ENCODE measurements around the gene TNPO3. TPM values are rescaled to one million over a fixed set of nuclear protein-coding genes. Genes with fewer than 3 reads are reported as not detected.

Gene TNPO3
- total RNA-seq, 2 experiments from 2014 or later: 55.1 to 71.7 TPM

GRCh38 chr7:129095258-129095657 lies 40.3 kb upstream of the TNPO3 start:
- Histone ChIP-seq H3K9me3 (ENCODE audit: low read length) (no peaks in the 10 kb centered on the region), H4K20me1 (ENCODE audit: insufficient read depth, low read length) (no peaks in the 10 kb centered on the region), H3K4me3 (ENCODE audit: low read depth, low read length, poor library complexity, severe bottlenecking) (peak overlapping the region; percentile 15), H3K36me3 (ENCODE audit: insufficient read depth, low read length) (no peaks in the 10 kb centered on the region), H3K9me2 (ENCODE audit: insufficient read depth, low read length) (no peaks in the 10 kb centered on the region), H2AFZ (ENCODE audit: low read length) (peak overlapping the region; percentile 68; the same call in 1 of the 2 replicates), H3K4me2 (ENCODE audit: low read length) (peak overlapping the region; percentile 38), H3K27ac (ENCODE audit: low read depth, low read length, poor library complexity, severe bottlenecking) (peak overlapping the region; percentile 77), H3K4me1 (ENCODE audit: insufficient read depth, low read length, poor library complexity, severe bottlenecking) (peaks cover 66% of the 10 kb centered on the region), H3K79me2 (ENCODE audit: insufficient read depth, low read depth, low read length) (no peaks in the 10 kb centered on the region)
- TF ChIP-seq EZH2phosphoT487 (IDR thresholded peaks at IDR 0.05; ENCODE audit: borderline replicate concordance, low read depth, low read length): no peak
- TF ChIP-seq CTCF (conservative IDR thresholded peaks at IDR 0.05; ENCODE audit: low read length): no peak
- no TSS peak for BruUV-seq (replicated peaks)
- intact Hi-C loops (cut with micrococcal nuclease; ENCODE audit: unreplicated experiment): loop anchor here (2.0 kb wide), 4 partner anchors 42 to 116 kb away; partner anchors contain the start of gene TSPAN33
- peak; percentile 92 for DNase-seq (ENCODE audit: low spot score)
- CTCF ChIA-PET (ENCODE audit: unreplicated experiment): no interaction called here
- POLR2A ChIA-PET: interaction anchor here (0.7 to 1.6 kb wide), 4 partner anchors 42 to 1818 kb away, joined by 3 to 7 read pairs (median 4); no protein-coding TSS in a partner anchor

- H3K79me2 ChIP-seq (ENCODE audit: insufficient read depth, low read depth, low read length): no peaks in the 10 kb centered on the region
- CTCF ChIA-PET (ENCODE audit: unreplicated experiment): no interaction called here
- no peak overlapping the region for H3K4me3 ChIP-seq (ENCODE audit: low read depth, low read length, poor library complexity, severe bottlenecking)
- H3K4me2 ChIP-seq (ENCODE audit: low read length): peak overlapping the region; percentile 38
- H3K9me2 ChIP-seq (ENCODE audit: insufficient read depth, low read length): no peaks in the 10 kb centered on the region
- H3K27ac ChIP-seq (ENCODE audit: low read depth, low read length, poor library complexity, severe bottlenecking): peak overlapping the region; percentile 77
- intact Hi-C loops (cut with micrococcal nuclease; ENCODE audit: unreplicated experiment): loop anchor here (2.0 to 5.0 kb wide), 6 partner anchors 42 to 302 kb away; partner anchors contain the start of genes CCDC136 and TSPAN33
- H2AFZ ChIP-seq (ENCODE audit: low read length): peak overlapping the region; percentile 68; the same call in 1 of the 2 replicates
- no peaks in the 10 kb centered on the region for H4K20me1 ChIP-seq (ENCODE audit: insufficient read depth, low read length)
- H3K36me3 ChIP-seq (ENCODE audit: insufficient read depth, low read length): no peaks in the 10 kb centered on the region
- no peak for DNase-seq (ENCODE audit: low spot score)
- no peaks in the 10 kb centered on the region for H3K9me3 ChIP-seq (ENCODE audit: low read length)
- H3K4me1 ChIP-seq (ENCODE audit: insufficient read depth, low read length, poor library complexity, severe bottlenecking): peaks cover 74% of the 10 kb centered on the region
- POLR2A ChIA-PET: interaction anchor here (0.7 to 1.6 kb wide), 4 partner anchors 39 to 180 kb away, joined by 4 to 7 read pairs (median 5); partner anchors contain the start of gene TNPO3
- TF ChIP-seq EZH2phosphoT487 (IDR thresholded peaks at IDR 0.05; ENCODE audit: borderline replicate concordance, low read depth, low read length): no peak
- TF ChIP-seq CTCF (conservative IDR thresholded peaks at IDR 0.05; ENCODE audit: low read length): no peak
- no TSS peak for BruUV-seq (replicated peaks)
Observed at GRCh38 chr7:129094501-129094900, 39.6 kb upstream of the TNPO3 start.

- H3K4me2 ChIP-seq (ENCODE audit: low read length): no peak overlapping the region
- no peaks in the 10 kb centered on the region for H3K9me3 ChIP-seq (ENCODE audit: low read length)
- H3K9me2 ChIP-seq (ENCODE audit: insufficient read depth, low read length): no peaks in the 10 kb centered on the region
- no peak for DNase-seq (ENCODE audit: low spot score)
- H3K79me2 ChIP-seq (ENCODE audit: insufficient read depth, low read depth, low read length): no peaks in the 10 kb centered on the region
- H4K20me1 ChIP-seq (ENCODE audit: insufficient read depth, low read length): no peaks in the 10 kb centered on the region
- intact Hi-C loops (cut with micrococcal nuclease; ENCODE audit: unreplicated experiment): loop anchor here (2.0 to 5.0 kb wide), 6 partner anchors 43 to 302 kb away; partner anchors contain the start of genes CCDC136 and TSPAN33
- ChIA-PET CTCF (ENCODE audit: unreplicated experiment) (no interaction called here), POLR2A (interaction anchor here (0.7 to 1.6 kb wide), 4 partner anchors 39 to 179 kb away, joined by 4 to 7 read pairs (median 5); partner anchors contain the start of gene TNPO3)
- no peak overlapping the region for H2AFZ ChIP-seq (ENCODE audit: low read length)
- peaks cover 74% of the 10 kb centered on the region for H3K4me1 ChIP-seq (ENCODE audit: insufficient read depth, low read length, poor library complexity, severe bottlenecking)
- no peaks in the 10 kb centered on the region for H3K36me3 ChIP-seq (ENCODE audit: insufficient read depth, low read length)
- no peak overlapping the region for H3K4me3 ChIP-seq (ENCODE audit: low read depth, low read length, poor library complexity, severe bottlenecking)
- TF ChIP-seq EZH2phosphoT487 (IDR thresholded peaks at IDR 0.05; ENCODE audit: borderline replicate concordance, low read depth, low read length): no peak
- no peak overlapping the region for H3K27ac ChIP-seq (ENCODE audit: low read depth, low read length, poor library complexity, severe bottlenecking)
- no TSS peak for BruUV-seq (replicated peaks)
Observed at GRCh38 chr7:129093867-129094456, 39.1 kb upstream of the TNPO3 start.
